ENCODE measurements around the gene CENPM. TPM values are rescaled to one million over a fixed set of nuclear protein-coding genes. Genes with fewer than 3 reads are reported as not detected.

CENPM gene
- total and polyA plus RNA-seq, 5 experiments from 2014 or later: 2.1 to 7.2 (median 3.2) TPM

DNA sequence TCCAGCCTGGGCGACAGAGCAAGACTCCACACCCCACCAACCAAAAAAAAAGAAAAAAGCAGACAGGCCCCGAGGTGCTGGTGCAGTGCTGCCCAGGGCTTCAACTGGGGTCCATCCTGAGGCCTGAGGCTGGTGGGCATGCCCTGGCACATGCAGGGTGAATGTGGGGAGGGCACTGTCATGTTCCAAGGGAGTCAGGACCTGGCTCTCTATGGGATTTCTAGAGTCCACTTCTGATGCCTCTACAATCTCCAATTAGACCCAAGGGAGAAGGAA is 10.1 kb downstream of the CENPM start:
- peaks cover 19 to 73% (median 31%) of the 10 kb centered on the region in 4 donors for H3K4me1 Mint-ChIP-seq
- H3K9me3 Mint-ChIP-seq: no peaks in the 10 kb centered on the region
- no peak for ATAC-seq
- H3K36me3 Mint-ChIP-seq: no peaks in the 10 kb centered on the region
- peak overlapping the region in 6 of 10 donors; percentile 6 to 81 (median 44) for H3K27ac Mint-ChIP-seq
- no peaks in the 10 kb centered on the region for H3K27me3 Mint-ChIP-seq
- POLR2A ChIA-PET: interaction anchor here (2.1 kb wide), 1 partner anchor 11 kb away, joined by 14 read pairs; the partner anchor contains the start of gene TNFRSF13C
- H3K4me3 Mint-ChIP-seq: no peak overlapping the region
- DNase-seq: no peak

DNA sequence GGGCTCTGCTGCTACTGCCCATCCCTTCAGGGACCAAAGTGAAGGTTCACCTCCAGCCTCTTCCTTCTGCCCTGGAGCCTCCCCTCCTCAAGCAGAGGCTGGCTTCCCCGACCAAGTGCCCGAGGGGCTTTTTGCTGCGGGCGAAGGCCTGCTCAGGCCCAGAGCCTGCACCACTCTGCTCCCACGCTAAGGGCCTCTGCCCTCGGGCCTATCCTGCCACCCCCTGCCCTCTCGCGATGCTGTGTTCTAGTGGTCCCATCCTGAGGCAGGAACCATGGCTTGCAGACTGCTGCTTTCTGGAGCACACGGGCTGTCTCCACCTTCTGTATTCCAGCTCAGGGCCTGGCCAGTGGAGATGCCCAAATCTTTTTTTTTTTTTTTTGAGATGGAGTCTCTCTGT is 11.4 kb downstream of the CENPM start:
- ATAC-seq (no peak), DNase-seq (no peak)
- no peaks in the 10 kb centered on the region for H3K27me3 Mint-ChIP-seq
- H3K9me3 Mint-ChIP-seq: no peaks in the 10 kb centered on the region
- H3K36me3 Mint-ChIP-seq: no peaks in the 10 kb centered on the region
- POLR2A ChIA-PET: interaction anchor here (0.7 to 2.1 kb wide), 2 partner anchors 9 to 1030 kb away, joined by 4 to 14 read pairs; partner anchors contain the start of gene TNFRSF13C
- H3K27ac Mint-ChIP-seq: peak overlapping the region in 3 of 10 donors; percentile 20 to 80 (median 80)
- H3K4me3 Mint-ChIP-seq: no peak overlapping the region
- peaks cover 10 to 66% (median 21%) of the 10 kb centered on the region in 4 donors for H3K4me1 Mint-ChIP-seq

DNA sequence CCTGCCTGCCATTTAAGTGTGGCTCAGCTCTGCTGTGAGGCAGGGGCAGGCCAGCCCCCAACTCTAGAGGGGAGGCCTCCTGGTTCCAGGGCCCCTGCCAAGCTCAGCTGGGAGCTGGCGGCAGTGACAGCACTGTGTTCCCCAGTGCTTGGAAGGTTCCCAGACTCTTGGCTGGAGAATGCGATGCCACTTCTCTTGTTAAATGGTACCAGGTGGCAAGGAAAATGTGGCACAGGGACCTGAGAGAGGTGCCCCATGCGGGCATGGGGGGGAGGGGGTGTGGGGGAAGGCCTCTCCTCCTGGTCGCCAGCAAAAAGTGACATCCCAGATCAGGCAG is 12.0 kb downstream of the CENPM start:
- peak overlapping the region in 2 of 10 donors; percentile 38 to 63 for H3K27ac Mint-ChIP-seq
- no peak overlapping the region for H3K4me3 Mint-ChIP-seq
- H3K9me3 Mint-ChIP-seq: no peaks in the 10 kb centered on the region
- POLR2A ChIA-PET: interaction anchor here (1.7 to 2.1 kb wide), 2 partner anchors 9 to 12 kb away, joined by 6 to 14 read pairs; partner anchors contain the start of gene TNFRSF13C
- H3K36me3 Mint-ChIP-seq: no peaks in the 10 kb centered on the region
- peaks cover 7 to 61% (median 15%) of the 10 kb centered on the region in 4 donors for H3K4me1 Mint-ChIP-seq
- H3K27me3 Mint-ChIP-seq: no peaks in the 10 kb centered on the region
- DNase-seq (no peak), ATAC-seq (no peak)

DNA sequence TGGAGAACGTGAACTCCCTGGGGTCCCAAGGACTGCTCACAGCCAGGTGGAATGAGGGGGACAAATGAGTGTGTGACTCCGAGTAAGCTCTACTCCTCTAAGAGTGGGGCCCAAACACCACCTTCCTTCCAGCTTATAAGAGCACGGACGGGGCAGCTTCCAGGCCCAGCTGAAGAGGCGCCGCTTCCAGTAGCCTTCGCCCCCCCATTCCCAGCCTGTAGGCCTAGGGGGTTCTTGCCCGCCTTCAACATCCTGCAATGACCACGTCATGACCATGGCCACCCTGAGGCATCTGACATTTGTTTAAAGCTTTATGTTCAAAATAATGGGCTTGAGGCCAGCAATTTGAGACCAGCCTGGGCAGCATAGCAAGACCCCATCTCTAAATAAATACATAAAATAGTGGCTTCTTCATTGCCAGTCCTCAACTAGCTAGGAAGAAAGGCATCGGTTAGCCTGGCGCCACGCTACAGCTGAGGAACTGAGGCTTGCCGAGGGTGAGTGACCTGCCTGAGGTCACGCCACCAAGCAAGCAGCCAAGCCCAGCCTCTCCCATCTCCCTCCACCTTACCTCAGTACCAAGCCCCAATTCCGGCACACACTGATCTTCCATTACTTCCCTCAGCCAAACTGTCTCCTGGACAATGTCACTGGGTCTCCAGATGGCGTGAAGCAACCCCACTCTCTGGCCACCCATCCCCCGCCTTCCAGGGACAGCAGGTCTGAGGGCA is 12.5 kb downstream of the CENPM start:
- peak overlapping the region in 5 of 10 donors; percentile 35 to 66 (median 44) for H3K27ac Mint-ChIP-seq
- POLR2A ChIA-PET: interaction anchor here (1.7 kb wide), 1 partner anchor 12 kb away, joined by 6 read pairs; no protein-coding TSS in a partner anchor
- DNase-seq (no peak), ATAC-seq (no peak)
- no peaks in the 10 kb centered on the region for H3K36me3 Mint-ChIP-seq
- H3K4me3 Mint-ChIP-seq: no peak overlapping the region
- no peaks in the 10 kb centered on the region for H3K9me3 Mint-ChIP-seq
- no peaks in the 10 kb centered on the region for H3K27me3 Mint-ChIP-seq
- H3K4me1 Mint-ChIP-seq: peaks cover 3 to 57% (median 11%) of the 10 kb centered on the region in 4 donors

DNA sequence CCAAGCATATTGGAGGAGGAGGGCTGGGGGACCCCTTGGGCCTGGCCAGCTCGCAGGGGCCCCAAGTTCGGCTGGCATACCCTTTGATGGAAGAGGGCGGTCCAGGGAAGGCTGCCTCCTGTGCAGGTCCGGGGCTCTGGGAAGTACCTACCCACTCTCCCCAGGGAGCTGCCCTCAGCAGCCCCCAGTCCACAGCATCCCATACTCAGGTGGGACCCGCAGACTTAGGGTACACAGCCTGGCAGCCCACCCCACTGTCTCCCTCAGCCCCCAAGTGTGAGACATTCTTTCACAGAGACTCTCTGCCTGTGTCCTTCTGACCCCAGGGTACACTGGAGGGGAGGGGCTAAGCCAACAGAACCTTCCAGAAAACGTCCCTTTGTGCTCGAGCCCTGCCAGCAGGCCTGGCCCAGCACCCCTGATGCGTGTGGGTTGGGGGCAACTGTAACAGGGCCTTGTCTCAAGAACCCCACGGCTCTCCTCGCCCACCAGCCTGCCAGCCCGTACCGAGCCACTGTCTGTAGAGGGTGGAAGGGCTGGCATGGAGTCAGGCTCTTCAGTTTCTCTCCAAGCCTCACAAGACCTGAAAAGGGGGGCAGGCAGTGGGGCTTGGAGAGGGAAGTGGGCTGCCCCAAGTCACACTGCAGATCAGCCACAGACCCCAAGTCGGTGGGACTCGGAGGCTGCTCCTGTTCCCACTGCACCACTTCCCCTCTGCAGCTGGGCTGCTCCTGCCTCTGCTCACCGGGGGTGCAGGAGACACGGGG is 13.4 kb downstream of the CENPM start:
- peaks cover 7 to 55% (median 10%) of the 10 kb centered on the region in 4 donors for H3K4me1 Mint-ChIP-seq
- peak in 1 of 2 donors; percentile 20 for ATAC-seq
- H3K36me3 Mint-ChIP-seq: no peaks in the 10 kb centered on the region
- no peaks in the 10 kb centered on the region for H3K9me3 Mint-ChIP-seq
- DNase-seq: no peak
- H3K27ac Mint-ChIP-seq: peak overlapping the region in 4 of 10 donors; percentile 5 to 66 (median 34)
- POLR2A ChIA-PET: interaction anchor here (1.7 kb wide), 1 partner anchor 11 kb away, joined by 6 read pairs; no protein-coding TSS in a partner anchor
- no peak overlapping the region for H3K4me3 Mint-ChIP-seq
- no peaks in the 10 kb centered on the region for H3K27me3 Mint-ChIP-seq

DNA sequence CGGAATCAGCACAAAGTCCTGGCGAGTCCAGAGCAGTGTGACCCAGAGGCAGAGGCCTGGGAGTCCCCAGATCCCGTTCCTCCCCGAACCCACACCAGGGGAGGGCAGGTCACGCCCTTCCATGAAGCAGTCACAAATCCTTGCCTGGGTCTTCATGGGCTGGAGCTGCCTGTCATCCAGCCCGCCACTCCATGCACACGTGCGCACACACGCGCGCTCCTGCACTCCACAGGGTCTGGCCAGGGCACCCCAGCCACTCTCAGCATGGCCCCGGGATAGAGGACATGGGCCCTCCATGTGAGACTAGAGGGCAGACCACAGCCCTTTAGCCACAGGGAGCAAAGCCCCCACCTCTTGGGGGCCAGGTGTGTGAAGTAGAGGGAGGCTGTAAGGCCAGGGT is 14.6 kb downstream of the CENPM start:
- Mint-ChIP-seq H3K9me3 (no peaks in the 10 kb centered on the region), H3K4me1 (peaks cover 12 to 56% (median 19%) of the 10 kb centered on the region in 4 donors), H3K4me3 (no peak overlapping the region), H3K27ac (peak overlapping the region in 1 of 10 donors; percentile 75), H3K27me3 (no peaks in the 10 kb centered on the region), H3K36me3 (no peaks in the 10 kb centered on the region)
- no peak for ATAC-seq
- DNase-seq: no peak
- POLR2A ChIA-PET: no interaction called here

DNA sequence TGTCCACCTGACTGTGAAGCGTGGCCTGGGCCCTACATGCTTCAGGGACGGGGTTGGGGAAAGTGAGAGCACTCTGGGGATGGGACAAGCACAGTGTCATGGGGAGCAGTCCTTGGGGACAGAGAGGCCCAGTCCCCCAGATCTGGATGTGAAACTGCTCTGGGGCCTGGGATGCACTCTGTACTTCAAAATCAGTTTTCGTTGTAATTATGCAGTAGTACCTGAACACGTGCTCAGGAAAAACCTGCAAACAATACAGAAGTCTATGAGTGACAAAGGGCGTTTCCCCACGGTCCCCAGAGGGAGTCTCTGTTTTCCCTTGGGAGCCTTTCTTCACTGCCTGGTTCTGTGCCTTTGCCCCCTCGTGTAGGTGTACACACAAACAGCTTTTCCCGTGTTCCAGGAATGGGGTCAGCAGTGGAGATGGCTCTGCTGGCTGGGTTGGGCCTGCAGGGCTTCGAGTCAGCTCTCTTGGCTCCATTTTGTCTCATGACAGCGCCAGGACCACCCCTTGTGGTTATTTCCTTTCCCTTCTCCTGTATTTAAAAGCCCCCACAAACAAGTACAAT is 15.2 kb downstream of the CENPM start:
- H3K27me3 Mint-ChIP-seq: no peaks in the 10 kb centered on the region
- H3K27ac Mint-ChIP-seq: peak overlapping the region in 1 of 10 donors; percentile 75
- peaks cover 12 to 51% (median 19%) of the 10 kb centered on the region in 4 donors for H3K4me1 Mint-ChIP-seq
- no peaks in the 10 kb centered on the region for H3K9me3 Mint-ChIP-seq
- H3K4me3 Mint-ChIP-seq: peak overlapping the region in 1 of 10 donors; percentile 33
- POLR2A ChIA-PET: no interaction called here
- ATAC-seq: no peak
- H3K36me3 Mint-ChIP-seq: no peaks in the 10 kb centered on the region
- DNase-seq: peak in 1 of 10 donors; percentile 33

DNA sequence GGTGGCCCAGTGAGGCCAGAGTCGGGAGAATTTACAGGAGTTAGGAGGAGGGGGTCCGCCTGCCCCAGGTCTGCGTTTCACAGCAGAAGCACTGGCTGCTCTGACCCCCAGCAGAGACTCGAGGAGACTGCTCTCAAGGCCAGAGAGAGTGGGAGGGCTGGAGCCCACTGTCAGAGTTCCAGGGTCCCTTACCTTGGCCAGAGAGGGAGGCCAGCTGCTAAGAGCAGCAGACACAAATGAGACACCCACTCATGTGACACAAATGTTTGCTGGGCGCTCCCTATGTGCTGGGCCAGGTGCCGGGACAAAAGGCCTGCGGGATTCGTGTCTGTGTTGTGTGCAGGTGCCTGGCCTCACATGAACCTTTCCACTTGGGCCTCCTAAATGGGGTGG is 17.5 kb downstream of the CENPM start:
- Mint-ChIP-seq H3K27me3 (peaks cover 0 to 3% (median 2%) of the 10 kb centered on the region in 5 donors), H3K36me3 (no peaks in the 10 kb centered on the region), H3K27ac (peak overlapping the region in 5 of 10 donors; percentile 18 to 78 (median 66)), H3K9me3 (no peaks in the 10 kb centered on the region), H3K4me3 (peak overlapping the region in 1 of 10 donors; percentile 53), H3K4me1 (peaks cover 14 to 40% (median 29%) of the 10 kb centered on the region in 4 donors)
- no peak for ATAC-seq
- no peak for DNase-seq
- POLR2A ChIA-PET: interaction anchor here (0.7 to 1.7 kb wide), 4 partner anchors 9 to 384 kb away, joined by 3 to 11 read pairs (median 5); no protein-coding TSS in a partner anchor

DNA sequence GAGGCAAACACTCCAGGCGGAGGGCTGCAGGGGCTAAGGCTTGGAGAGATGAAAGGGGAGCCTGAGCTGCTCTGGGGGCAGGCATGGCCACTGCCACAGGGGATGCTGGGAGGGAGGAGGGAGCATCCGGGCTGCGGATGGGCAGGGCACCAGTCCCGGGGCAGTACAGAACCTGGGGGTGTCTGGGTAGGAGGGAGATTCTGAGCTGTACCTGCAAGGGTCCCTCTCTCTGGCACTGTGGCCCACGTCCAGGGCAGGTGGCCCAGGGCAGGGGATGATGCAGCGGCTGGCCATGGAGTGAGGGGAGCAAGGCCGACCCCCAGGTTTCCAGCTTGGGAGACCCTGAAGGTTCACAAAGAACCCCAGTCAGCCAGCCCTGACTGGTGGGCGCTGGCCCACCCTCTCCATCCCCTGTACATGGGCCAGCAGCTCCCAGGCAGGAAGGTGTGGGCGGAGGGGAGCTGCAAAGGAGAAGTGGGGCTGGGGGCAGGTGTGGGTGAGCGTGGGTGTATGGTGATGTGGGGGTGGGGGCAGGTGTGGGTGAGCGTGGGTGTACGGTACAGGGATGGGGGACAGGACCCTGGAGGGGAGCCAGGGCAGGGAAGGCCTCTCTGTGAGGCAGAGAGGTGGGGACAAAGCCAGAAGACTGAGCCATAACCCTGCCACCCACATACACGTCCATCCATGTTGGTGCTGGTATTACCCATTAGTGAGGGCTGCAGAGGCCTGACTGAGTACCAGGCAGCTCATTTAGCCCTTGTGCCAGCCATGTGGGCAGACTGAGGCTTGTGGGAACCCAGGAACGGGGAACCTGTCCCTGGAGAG is 18.1 kb downstream of the CENPM start:
- Mint-ChIP-seq H3K27ac (peak overlapping the region in 5 of 10 donors; percentile 18 to 78 (median 66)), H3K4me1 (peaks cover 14 to 39% (median 29%) of the 10 kb centered on the region in 4 donors), H3K9me3 (no peaks in the 10 kb centered on the region), H3K4me3 (peak overlapping the region in 3 of 10 donors; percentile 53 to 75 (median 71)), H3K27me3 (peaks cover 0 to 3% (median 2%) of the 10 kb centered on the region in 5 donors), H3K36me3 (no peaks in the 10 kb centered on the region)
- ATAC-seq (no peak), DNase-seq (no peak)
- POLR2A ChIA-PET: interaction anchor here (0.7 to 1.7 kb wide), 4 partner anchors 8 to 385 kb away, joined by 3 to 11 read pairs (median 5); no protein-coding TSS in a partner anchor

DNA sequence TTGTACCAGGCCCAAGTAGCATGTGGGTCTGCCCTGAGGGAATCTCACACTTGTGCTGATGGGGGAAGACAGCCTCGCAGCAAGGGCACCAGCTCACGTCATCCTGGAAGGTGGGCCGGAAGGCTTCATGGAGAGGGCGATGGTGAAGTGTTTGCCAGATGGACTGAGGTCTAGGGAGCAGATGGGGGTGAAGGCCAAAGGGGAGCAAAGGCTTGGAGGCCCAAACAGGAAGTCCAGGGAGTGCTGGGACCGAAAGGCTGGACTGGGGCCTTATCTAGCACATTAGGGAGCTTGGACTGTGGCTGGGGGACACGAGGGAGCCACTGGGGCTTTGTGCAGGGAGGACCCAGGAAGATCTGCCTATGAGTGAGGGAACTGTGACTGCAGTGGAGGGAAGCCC is 19.1 kb downstream of the CENPM start:
- Mint-ChIP-seq H3K27me3 (peaks cover 0 to 3% (median 2%) of the 10 kb centered on the region in 5 donors), H3K4me1 (peaks cover 14 to 41% (median 29%) of the 10 kb centered on the region in 4 donors), H3K27ac (peak overlapping the region in 6 of 10 donors; percentile 37 to 87 (median 66)), H3K4me3 (peak overlapping the region; percentile 47 to 80 (median 69)), H3K36me3 (no peaks in the 10 kb centered on the region), H3K9me3 (no peaks in the 10 kb centered on the region)
- POLR2A ChIA-PET: interaction anchor here (0.5 to 2.0 kb wide), 4 partner anchors 9 to 944 kb away, joined by 3 to 6 read pairs (median 4); no protein-coding TSS in a partner anchor
- DNase-seq (no peak), ATAC-seq (no peak)

DNA sequence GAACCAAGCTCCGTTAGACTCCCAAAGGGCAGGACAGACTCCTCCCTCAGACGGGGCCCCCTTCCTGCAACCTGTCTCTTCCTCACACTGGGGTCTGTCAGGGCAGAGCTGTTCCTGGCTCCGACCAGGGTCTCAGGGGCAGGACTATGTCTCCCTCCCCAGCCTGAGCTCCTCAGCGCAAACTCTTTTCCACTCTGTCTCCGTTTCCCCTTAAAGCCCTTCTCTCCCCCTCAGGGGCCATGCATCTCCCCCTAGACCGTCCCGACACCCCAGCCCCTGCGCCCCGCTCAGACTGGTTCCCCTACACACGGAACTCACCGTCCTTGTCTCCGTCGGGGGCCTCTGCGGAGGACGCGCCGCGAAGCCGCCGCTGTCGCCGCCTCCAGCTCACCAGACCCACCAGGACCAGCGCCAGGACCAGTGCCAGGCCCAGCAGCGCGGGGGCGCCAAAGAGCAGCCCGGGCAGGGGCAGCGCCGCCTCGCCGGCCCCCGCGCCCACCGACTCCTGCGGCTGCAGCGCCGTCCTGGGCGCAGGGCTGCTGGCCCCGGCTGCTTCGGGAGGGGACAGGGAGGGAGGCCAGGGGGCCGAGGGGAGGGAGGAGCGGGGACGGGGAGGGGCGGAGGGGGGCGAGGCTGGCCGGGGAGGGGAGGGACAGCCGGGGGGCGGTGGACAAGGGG is 21.0 kb downstream of the CENPM start:
- Mint-ChIP-seq H3K4me3 (peak overlapping the region; percentile 69 to 89 (median 81)), H3K4me1 (peaks cover 14 to 43% (median 29%) of the 10 kb centered on the region in 4 donors), H3K36me3 (no peaks in the 10 kb centered on the region), H3K27me3 (peaks cover 0 to 3% (median 2%) of the 10 kb centered on the region in 5 donors), H3K27ac (peak overlapping the region in 8 of 10 donors; percentile 44 to 88 (median 67)), H3K9me3 (no peaks in the 10 kb centered on the region)
- ATAC-seq (peak; percentile 83), DNase-seq (peak; percentile 63 to 88 (median 74))
- POLR2A ChIA-PET: interaction anchor here (0.6 to 4.7 kb wide), 10 partner anchors 9 to 93 kb away, joined by 3 to 68 read pairs (median 9); partner anchors contain the start of genes CENPM and SREBF2

Measured in naive thymus-derived CD8-positive, alpha-beta T cell (primary cell).